ENCODE data around the gene RUFY4. TPM values are rescaled to one million over a fixed set of nuclear protein-coding genes. Genes with fewer than 3 reads are reported as not detected.

Gene RUFY4
- total RNA-seq, 1 experiment from 2014 or later: 0.31 TPM

- peaks cover 21% of the 10 kb centered on the region for H3K4me1 Mint-ChIP-seq
- peaks cover 28% of the 10 kb centered on the region for H3K9me3 Mint-ChIP-seq
- no peak overlapping the region for H3K4me3 Mint-ChIP-seq
- TF ChIP-seq ETV6 (CRISPR knock-in tag; IDR thresholded peaks at IDR 0.05) (no peak), FOXK1 (CRISPR knock-in tag; IDR thresholded peaks at IDR 0.05) (no peak), OVOL2 (CRISPR knock-in tag; IDR thresholded peaks at IDR 0.05; ENCODE audit: borderline replicate concordance) (no peak), SMAD3 (CRISPR knock-in tag; IDR thresholded peaks at IDR 0.05; ENCODE audit: borderline replicate concordance) (no peak), ZNF512 (CRISPR knock-in tag; IDR thresholded peaks at IDR 0.05; ENCODE audit: borderline replicate concordance) (no peak), HMGA2 (CRISPR knock-in tag; IDR thresholded peaks at IDR 0.05) (no peak), TEAD1 (CRISPR knock-in tag; IDR thresholded peaks at IDR 0.05) (no peak)
- TF ChIP-seq, protein P1, sequence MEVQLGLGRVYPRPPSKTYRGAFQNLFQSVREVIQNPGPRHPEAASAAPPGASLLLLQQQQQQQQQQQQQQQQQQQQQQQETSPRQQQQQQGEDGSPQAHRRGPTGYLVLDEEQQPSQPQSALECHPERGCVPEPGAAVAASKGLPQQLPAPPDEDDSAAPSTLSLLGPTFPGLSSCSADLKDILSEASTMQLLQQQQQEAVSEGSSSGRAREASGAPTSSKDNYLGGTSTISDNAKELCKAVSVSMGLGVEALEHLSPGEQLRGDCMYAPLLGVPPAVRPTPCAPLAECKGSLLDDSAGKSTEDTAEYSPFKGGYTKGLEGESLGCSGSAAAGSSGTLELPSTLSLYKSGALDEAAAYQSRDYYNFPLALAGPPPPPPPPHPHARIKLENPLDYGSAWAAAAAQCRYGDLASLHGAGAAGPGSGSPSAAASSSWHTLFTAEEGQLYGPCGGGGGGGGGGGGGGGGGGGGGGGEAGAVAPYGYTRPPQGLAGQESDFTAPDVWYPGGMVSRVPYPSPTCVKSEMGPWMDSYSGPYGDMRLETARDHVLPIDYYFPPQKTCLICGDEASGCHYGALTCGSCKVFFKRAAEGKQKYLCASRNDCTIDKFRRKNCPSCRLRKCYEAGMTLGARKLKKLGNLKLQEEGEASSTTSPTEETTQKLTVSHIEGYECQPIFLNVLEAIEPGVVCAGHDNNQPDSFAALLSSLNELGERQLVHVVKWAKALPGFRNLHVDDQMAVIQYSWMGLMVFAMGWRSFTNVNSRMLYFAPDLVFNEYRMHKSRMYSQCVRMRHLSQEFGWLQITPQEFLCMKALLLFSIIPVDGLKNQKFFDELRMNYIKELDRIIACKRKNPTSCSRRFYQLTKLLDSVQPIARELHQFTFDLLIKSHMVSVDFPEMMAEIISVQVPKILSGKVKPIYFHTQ (CRISPR knock-in tag; IDR thresholded peaks at IDR 0.05): no peak
- H3K36me3 Mint-ChIP-seq: peaks cover 17% of the 10 kb centered on the region
- CTCF ChIA-PET: interaction anchor here (1.0 kb wide), 1 partner anchor 340 kb away, joined by 3 read pairs; no protein-coding TSS in a partner anchor
- DNase-seq (ENCODE audit: low spot score): no peak
- no peak for ATAC-seq
- POLR2A ChIA-PET: no interaction called here
- peaks cover 9% of the 10 kb centered on the region; the same call in 1 of the 2 replicates for H3K27me3 Mint-ChIP-seq (ENCODE audit: low read depth)
- no peak overlapping the region for H3K27ac Mint-ChIP-seq
Observed at GRCh38 chr2:218125095-218125494, 56.0 kb downstream of the RUFY4 start.

GRCh38 chr2:218125626-218126080 lies 56.6 kb downstream of the RUFY4 start, which contains the start of gene CXCR2:
TSS of gene CXCR2 (plus strand) at chr2:218126028. CDS start at chr2:218134802, 8,774 bp downstream.
- ChIA-PET CTCF (interaction anchor here (0.6 to 2.0 kb wide), 3 partner anchors 43 to 101 kb away, joined by 3 to 7 read pairs (median 4); partner anchors contain the start of gene RUFY4), POLR2A (no interaction called here)
- H3K27ac Mint-ChIP-seq: no peak within 1 kb of the TSS
- TF ChIP-seq GTF2I (CRISPR knock-in tag; conservative IDR thresholded peaks at IDR 0.05) (no peak), GABPB1 (CRISPR knock-in tag; IDR thresholded peaks at IDR 0.05) (no peak), SMAD4 (CRISPR knock-in tag; IDR thresholded peaks at IDR 0.05) (no peak), RORB (CRISPR knock-in tag; IDR thresholded peaks at IDR 0.05) (no peak), IRF2 (CRISPR knock-in tag; IDR thresholded peaks at IDR 0.05; ENCODE audit: borderline replicate concordance, low read depth) (no peak), PRDM15 (CRISPR knock-in tag; IDR thresholded peaks at IDR 0.05) (no peak)
- TF ChIP-seq, protein P2, sequence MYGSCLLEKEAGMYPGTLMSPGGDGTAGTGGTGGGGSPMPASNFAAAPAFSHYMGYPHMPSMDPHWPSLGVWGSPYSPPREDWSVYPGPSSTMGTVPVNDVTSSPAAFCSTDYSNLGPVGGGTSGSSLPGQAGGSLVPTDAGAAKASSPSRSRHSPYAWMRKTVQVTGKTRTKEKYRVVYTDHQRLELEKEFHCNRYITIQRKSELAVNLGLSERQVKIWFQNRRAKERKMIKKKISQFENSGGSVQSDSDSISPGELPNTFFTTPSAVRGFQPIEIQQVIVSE (CRISPR knock-in tag; IDR thresholded peaks at IDR 0.05; ENCODE audit: borderline replicate concordance): no peak
- TF ChIP-seq, protein P3, sequence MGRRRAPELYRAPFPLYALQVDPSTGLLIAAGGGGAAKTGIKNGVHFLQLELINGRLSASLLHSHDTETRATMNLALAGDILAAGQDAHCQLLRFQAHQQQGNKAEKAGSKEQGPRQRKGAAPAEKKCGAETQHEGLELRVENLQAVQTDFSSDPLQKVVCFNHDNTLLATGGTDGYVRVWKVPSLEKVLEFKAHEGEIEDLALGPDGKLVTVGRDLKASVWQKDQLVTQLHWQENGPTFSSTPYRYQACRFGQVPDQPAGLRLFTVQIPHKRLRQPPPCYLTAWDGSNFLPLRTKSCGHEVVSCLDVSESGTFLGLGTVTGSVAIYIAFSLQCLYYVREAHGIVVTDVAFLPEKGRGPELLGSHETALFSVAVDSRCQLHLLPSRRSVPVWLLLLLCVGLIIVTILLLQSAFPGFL (CRISPR knock-in tag; IDR thresholded peaks at IDR 0.05; ENCODE audit: borderline replicate concordance): no peak
- no peak within 1 kb of the TSS for H3K4me3 Mint-ChIP-seq
- peaks cover 18% of the 10 kb centered on the region for H3K4me1 Mint-ChIP-seq
- peaks cover 24% of the 10 kb centered on the region for H3K9me3 Mint-ChIP-seq
- peaks cover 6% of the 10 kb centered on the region; the same call in 1 of the 2 replicates for H3K27me3 Mint-ChIP-seq (ENCODE audit: low read depth)
- H3K36me3 Mint-ChIP-seq: peaks cover 17% of the 10 kb centered on the region
- peak; percentile 87 for ATAC-seq
- DNase-seq (ENCODE audit: low spot score): no peak

Data from WTC11 (cell line).